Measurements from ENCODE around the gene VIPR1. TPM values are rescaled to one million over a fixed set of nuclear protein-coding genes. Genes with fewer than 3 reads are reported as not detected.

Gene VIPR1
- total RNA-seq, 2 donors from 2014 or later, result 98.5 to 226 TPM

DNA sequence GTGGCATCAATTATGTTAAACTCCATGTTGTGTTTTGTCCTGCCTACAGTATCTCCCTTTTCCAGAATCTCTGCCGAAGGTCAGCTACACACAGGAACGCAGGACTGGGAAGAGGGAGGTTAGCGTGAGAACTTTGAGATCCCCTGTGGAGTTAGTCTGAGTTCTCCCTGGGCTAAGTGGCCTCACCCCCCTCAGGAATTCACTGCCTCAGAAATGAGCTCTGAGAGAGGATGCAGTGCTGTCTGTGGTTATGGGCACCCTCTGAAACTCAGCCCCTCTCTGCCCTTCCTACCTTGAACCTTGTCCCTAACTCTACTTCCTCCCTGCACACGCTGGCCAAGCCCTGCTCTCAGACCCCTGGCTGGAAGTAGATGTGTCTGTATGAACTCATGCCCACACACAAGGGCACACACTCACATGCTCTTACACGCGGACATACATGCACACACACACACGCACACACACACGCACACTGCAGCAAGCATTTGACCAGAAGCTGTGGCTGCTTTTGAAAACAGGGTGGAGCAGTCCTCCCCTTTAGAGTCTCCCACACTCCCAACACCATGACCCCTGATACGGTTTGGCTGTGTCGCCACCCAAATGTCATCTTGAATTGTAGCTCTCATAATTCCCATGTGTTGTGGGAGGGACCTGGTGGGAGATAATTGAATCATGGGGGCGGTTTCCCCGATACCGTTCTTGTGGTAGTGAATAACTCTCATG lies 5.3 kb upstream of the VIPR1 start:
- no peaks in the 10 kb centered on the region for H3K36me3 ChIP-seq
- TF ChIP-seq POLR2A (IDR thresholded peaks at IDR 0.05), result no peak
- TF ChIP-seq, protein P1, sequence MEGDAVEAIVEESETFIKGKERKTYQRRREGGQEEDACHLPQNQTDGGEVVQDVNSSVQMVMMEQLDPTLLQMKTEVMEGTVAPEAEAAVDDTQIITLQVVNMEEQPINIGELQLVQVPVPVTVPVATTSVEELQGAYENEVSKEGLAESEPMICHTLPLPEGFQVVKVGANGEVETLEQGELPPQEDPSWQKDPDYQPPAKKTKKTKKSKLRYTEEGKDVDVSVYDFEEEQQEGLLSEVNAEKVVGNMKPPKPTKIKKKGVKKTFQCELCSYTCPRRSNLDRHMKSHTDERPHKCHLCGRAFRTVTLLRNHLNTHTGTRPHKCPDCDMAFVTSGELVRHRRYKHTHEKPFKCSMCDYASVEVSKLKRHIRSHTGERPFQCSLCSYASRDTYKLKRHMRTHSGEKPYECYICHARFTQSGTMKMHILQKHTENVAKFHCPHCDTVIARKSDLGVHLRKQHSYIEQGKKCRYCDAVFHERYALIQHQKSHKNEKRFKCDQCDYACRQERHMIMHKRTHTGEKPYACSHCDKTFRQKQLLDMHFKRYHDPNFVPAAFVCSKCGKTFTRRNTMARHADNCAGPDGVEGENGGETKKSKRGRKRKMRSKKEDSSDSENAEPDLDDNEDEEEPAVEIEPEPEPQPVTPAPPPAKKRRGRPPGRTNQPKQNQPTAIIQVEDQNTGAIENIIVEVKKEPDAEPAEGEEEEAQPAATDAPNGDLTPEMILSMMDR (IDR thresholded peaks at IDR 0.05), result no peak
- no peak for TF ChIP-seq POLR2AphosphoS5 (IDR thresholded peaks at IDR 0.05)
- WGBS, result 76% methylated on average over 13 of the region's 13 CpGs
- no peaks in the 10 kb centered on the region for H3K4me1 ChIP-seq (replicated peaks)
- peak overlapping the region in 1 of 2 donors; percentile 28 for H3K27ac ChIP-seq
- no peaks in the 10 kb centered on the region for H3K9me3 ChIP-seq
- H3K27me3 ChIP-seq (replicated peaks; ENCODE audit: insufficient read depth), result no peaks in the 10 kb centered on the region
- intact Hi-C loops (cut with DNase I), result no loop called here
- DNase-seq (ENCODE audit: low spot score), result no peak
- H3K4me3 ChIP-seq, result no peak overlapping the region

DNA sequence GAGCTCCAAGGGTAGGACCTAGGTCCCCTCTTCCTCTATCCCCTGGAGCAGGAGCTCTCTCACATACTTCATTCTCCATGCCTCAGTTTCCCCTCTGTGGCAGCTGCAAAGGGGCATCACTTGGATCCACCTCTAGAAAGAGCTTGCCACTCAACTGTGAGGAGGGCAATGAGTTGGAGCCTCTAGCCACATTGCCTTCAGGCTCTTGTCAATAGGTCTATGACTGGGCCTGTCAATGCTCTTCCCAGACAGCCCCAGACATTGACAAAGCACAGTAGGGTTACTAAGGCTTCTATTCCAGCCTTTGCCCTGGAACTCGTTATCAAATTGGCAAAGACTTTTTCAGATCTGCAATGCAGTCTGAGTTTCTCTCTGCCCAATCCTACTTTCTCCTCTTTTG lies 4.4 kb upstream of the VIPR1 start:
- WGBS, result 77% methylated on average over 1 of the region's 1 CpG
- no peaks in the 10 kb centered on the region for H3K27me3 ChIP-seq (replicated peaks; ENCODE audit: insufficient read depth)
- no peaks in the 10 kb centered on the region for H3K9me3 ChIP-seq
- intact Hi-C loops (cut with DNase I), result no loop called here
- no peak overlapping the region for H3K27ac ChIP-seq
- DNase-seq (ENCODE audit: low spot score), result no peak
- TF ChIP-seq, protein P1 (IDR thresholded peaks at IDR 0.05), result no peak
- TF ChIP-seq POLR2A (IDR thresholded peaks at IDR 0.05) (no peak), POLR2AphosphoS5 (IDR thresholded peaks at IDR 0.05) (no peak)
- no peaks in the 10 kb centered on the region for H3K4me1 ChIP-seq (replicated peaks)
- H3K36me3 ChIP-seq, result no peaks in the 10 kb centered on the region
- no peak overlapping the region for H3K4me3 ChIP-seq

DNA sequence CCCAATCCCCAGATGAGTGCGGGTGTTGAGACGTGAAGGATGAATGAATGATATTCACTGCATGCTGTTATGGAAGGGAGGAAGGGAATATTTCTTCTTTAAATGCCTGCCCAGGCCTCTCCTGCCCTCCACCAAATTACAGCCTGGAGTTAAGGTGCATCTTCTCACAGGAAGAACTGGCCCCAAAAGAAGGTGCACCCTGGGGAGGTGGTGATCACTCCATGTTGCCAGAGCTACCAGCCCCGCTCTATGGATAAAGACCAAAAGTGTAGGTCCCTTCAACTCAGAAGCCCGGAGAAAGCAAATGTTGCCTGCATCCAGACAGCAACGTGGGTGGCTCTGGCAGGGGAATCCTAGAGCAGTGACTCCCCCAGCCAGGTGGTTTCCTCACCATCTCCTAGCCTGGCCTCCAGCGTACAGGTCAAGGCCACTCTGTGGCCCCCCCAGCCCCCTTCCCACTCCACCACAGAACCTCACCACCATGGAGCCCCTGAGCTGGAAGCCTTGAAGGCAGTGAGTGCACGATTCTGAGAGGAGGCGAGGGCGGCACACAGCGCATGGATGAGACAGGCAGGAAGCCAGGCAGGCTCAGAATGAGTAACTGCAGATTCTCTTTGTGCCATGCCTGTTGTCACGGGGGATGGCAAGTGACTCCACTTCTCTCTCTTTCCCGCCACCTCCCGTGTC lies 3.5 kb upstream of the VIPR1 start:
- Histone ChIP-seq H3K4me3 (no peak overlapping the region), H3K36me3 (no peaks in the 10 kb centered on the region), H3K9me3 (no peaks in the 10 kb centered on the region), H3K4me1 (replicated peaks) (no peaks in the 10 kb centered on the region), H3K27me3 (replicated peaks; ENCODE audit: insufficient read depth) (no peaks in the 10 kb centered on the region), H3K27ac (no peak overlapping the region)
- intact Hi-C loops (cut with DNase I), result no loop called here
- no peak for DNase-seq (ENCODE audit: low spot score)
- TF ChIP-seq POLR2AphosphoS5 (IDR thresholded peaks at IDR 0.05), result no peak
- TF ChIP-seq, protein P1 (IDR thresholded peaks at IDR 0.05), result no peak
- no peak for TF ChIP-seq POLR2A (IDR thresholded peaks at IDR 0.05)
- WGBS, result 91% methylated on average over 13 of the region's 13 CpGs

DNA sequence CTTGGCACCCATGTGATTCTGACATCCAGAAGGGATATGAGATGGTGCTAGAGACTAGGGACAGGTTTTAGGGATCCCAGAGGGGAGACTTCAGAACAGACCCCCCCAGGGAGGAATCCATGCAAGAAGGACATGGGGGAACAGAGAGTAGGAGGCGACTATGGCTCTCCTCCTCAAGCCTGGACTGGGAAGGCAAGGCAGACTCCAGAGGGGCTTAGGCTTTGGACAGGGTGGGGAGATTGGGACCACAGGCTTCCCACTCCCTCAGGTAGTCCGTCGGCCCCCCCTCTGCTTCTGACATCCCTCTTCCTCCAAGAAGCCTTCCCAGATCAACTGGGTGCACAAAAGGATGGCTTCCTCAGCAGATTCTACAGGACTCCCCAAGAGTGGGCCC lies 3.0 kb upstream of the VIPR1 start:
- Histone ChIP-seq H3K27me3 (replicated peaks; ENCODE audit: insufficient read depth) (no peaks in the 10 kb centered on the region), H3K4me3 (no peak overlapping the region), H3K9me3 (no peaks in the 10 kb centered on the region), H3K36me3 (no peaks in the 10 kb centered on the region), H3K27ac (no peak overlapping the region), H3K4me1 (replicated peaks) (no peaks in the 10 kb centered on the region)
- TF ChIP-seq, protein P1 (IDR thresholded peaks at IDR 0.05), result no peak
- TF ChIP-seq POLR2A (IDR thresholded peaks at IDR 0.05), result no peak
- no peak for TF ChIP-seq POLR2AphosphoS5 (IDR thresholded peaks at IDR 0.05)
- DNase-seq (ENCODE audit: low spot score), result no peak
- WGBS, result 91% methylated on average over 3 of the region's 3 CpGs
- intact Hi-C loops (cut with DNase I), result no loop called here
